Duodenal mucosa (tissue), 2 donors: ENCODE results near the gene SIX6.
"Not testable (repeated sequence)": the region's sequence is repeated elsewhere in the genome, so short reads cannot be mapped to it uniquely, and the experiment has no call there.

Experiments
- H3K27ac ChIP-seq: one replicate; pipeline ENCODE4 v1.7.0; 2013; ENCODE audit warnings: low read depth, low read length
- H3K27me3 ChIP-seq, 2 donors: one replicate each; pipeline ENCODE4 v1.7.0; 2013; ENCODE audit warnings: low read length in 2 of 2, control low read depth in 1 of 2; ENCODE audit not compliant: insufficient read depth in 2 of 2, control insufficient read depth in 1 of 2
- H3K36me3 ChIP-seq, 2 donors: one replicate each; pipeline ENCODE4 v1.7.0; 2013; ENCODE audit warnings: low read length in 2 of 2, control low read depth in 1 of 2; ENCODE audit not compliant: insufficient read depth in 2 of 2, control insufficient read depth in 1 of 2
- H3K4me1 ChIP-seq, 2 donors: one replicate each; pipeline ENCODE4 v1.7.0; 2013; ENCODE audit warnings: low read length in 2 of 2, control low read depth in 1 of 2; ENCODE audit not compliant: insufficient read depth in 2 of 2, control insufficient read depth in 1 of 2
- H3K4me3 ChIP-seq, 2 donors: one replicate each; pipeline ENCODE4 v1.7.0; 2013; ENCODE audit warnings: low read length in 2 of 2, low read depth in 1 of 2
- H3K9ac ChIP-seq, 2 donors: one replicate each; pipeline ENCODE4 v1.7.0; 2013; ENCODE audit warnings: low read length in 2 of 2, low read depth in 1 of 2
- H3K9me3 ChIP-seq, 2 donors: one replicate each; pipeline ENCODE4 v1.7.0; 2013; ENCODE audit warnings: low read length in 2 of 2, control low read depth in 1 of 2; ENCODE audit not compliant: control insufficient read depth in 1 of 2

SIX6 gene

GRCh38 chr14:60508707-60509437 lies at the start of gene SIX6:
Gene SIX6 (plus strand): TSS chr14:60509146. CDS start chr14:60509399, 253 bp downstream.
- Histone ChIP-seq H3K36me3 (no peaks in the 10 kb centered on the region), H3K4me1 (no peaks in the 10 kb centered on the region), H3K27ac (no peak within 1 kb of the TSS), H3K9me3 (no peaks in the 10 kb centered on the region), H3K9ac (no peak within 1 kb of the TSS), H3K27me3 (peaks cover 85 to 98% of the 10 kb centered on the region in 2 donors), H3K4me3 (no peak within 1 kb of the TSS)

GRCh38 chr14:60480248-60480647 lies 28.7 kb upstream of the SIX6 start:
- not testable (repeated sequence) for H3K27me3 ChIP-seq, H3K9ac ChIP-seq

GRCh38 chr14:60482743-60483142 lies 26.2 kb upstream of the SIX6 start:
- H3K36me3 ChIP-seq, result no peaks in the 10 kb centered on the region
- H3K4me3 ChIP-seq, result no peak overlapping the region
- peaks cover 0 to 2% of the 10 kb centered on the region in 2 donors for H3K9me3 ChIP-seq
- H3K27ac ChIP-seq, result no peak overlapping the region
- no peak overlapping the region for H3K9ac ChIP-seq
- H3K4me1 ChIP-seq, result no peaks in the 10 kb centered on the region
- H3K27me3 ChIP-seq, result peaks cover 14 to 31% of the 10 kb centered on the region in 2 donors

More at GRCh38 chr14:60480248-60480647, 28.7 kb upstream of the SIX6 start:
- not testable (repeated sequence) for H3K36me3 ChIP-seq, H3K4me1 ChIP-seq, H3K9me3 ChIP-seq, H3K27ac ChIP-seq, H3K4me3 ChIP-seq

- Histone ChIP-seq H3K36me3 (no peaks in the 10 kb centered on the region), H3K9me3 (peaks cover 0 to 2% of the 10 kb centered on the region in 2 donors), H3K4me3 (no peak overlapping the region), H3K9ac (no peak overlapping the region), H3K27me3 (peaks cover 14 to 31% of the 10 kb centered on the region in 2 donors), H3K27ac (no peak overlapping the region), H3K4me1 (no peaks in the 10 kb centered on the region)
Observed at GRCh38 chr14:60485057-60485597, 23.8 kb upstream of the SIX6 start.

GRCh38 chr14:60485598-60486251 lies 23.2 kb upstream of the SIX6 start, which contains the start of gene C14orf39:
Gene C14orf39 (minus strand): TSS chr14:60486063. CDS start chr14:60485078, 985 bp downstream.
- H3K36me3 ChIP-seq, result no peaks in the 10 kb centered on the region
- no peaks in the 10 kb centered on the region for H3K9me3 ChIP-seq
- H3K4me1 ChIP-seq, result no peaks in the 10 kb centered on the region
- no peak within 1 kb of the TSS for H3K9ac ChIP-seq
- no peak within 1 kb of the TSS for H3K4me3 ChIP-seq
- H3K27ac ChIP-seq, result no peak within 1 kb of the TSS
- peaks cover 14 to 34% of the 10 kb centered on the region in 2 donors for H3K27me3 ChIP-seq

- H3K27me3 ChIP-seq, result peaks cover 14 to 35% of the 10 kb centered on the region in 2 donors
- no peak overlapping the region for H3K9ac ChIP-seq
- H3K36me3 ChIP-seq, result no peaks in the 10 kb centered on the region
- no peaks in the 10 kb centered on the region for H3K4me1 ChIP-seq
- no peaks in the 10 kb centered on the region for H3K9me3 ChIP-seq
- no peak overlapping the region for H3K27ac ChIP-seq
- no peak overlapping the region for H3K4me3 ChIP-seq
Observed at GRCh38 chr14:60487211-60487610, 21.7 kb upstream of the SIX6 start.

- no peaks in the 10 kb centered on the region for H3K4me1 ChIP-seq
- H3K9ac ChIP-seq, result no peak overlapping the region
- H3K9me3 ChIP-seq, result no peaks in the 10 kb centered on the region
- no peak overlapping the region for H3K4me3 ChIP-seq
- no peak overlapping the region for H3K27ac ChIP-seq
- no peaks in the 10 kb centered on the region for H3K36me3 ChIP-seq
- H3K27me3 ChIP-seq, result peaks cover 14 to 35% of the 10 kb centered on the region in 2 donors
Observed at GRCh38 chr14:60488175-60488574, 20.8 kb upstream of the SIX6 start.

- Histone ChIP-seq H3K36me3 (no peaks in the 10 kb centered on the region), H3K4me1 (no peaks in the 10 kb centered on the region), H3K27ac (no peak overlapping the region), H3K27me3 (peaks cover 10 to 33% of the 10 kb centered on the region in 2 donors), H3K9ac (no peak overlapping the region), H3K4me3 (no peak overlapping the region), H3K9me3 (no peaks in the 10 kb centered on the region)
Observed at GRCh38 chr14:60490270-60490669, 18.7 kb upstream of the SIX6 start.

GRCh38 chr14:60495946-60496345 lies 13.0 kb upstream of the SIX6 start:
- Histone ChIP-seq H3K9ac (no peak overlapping the region), H3K27ac (no peak overlapping the region), H3K4me3 (no peak overlapping the region), H3K9me3 (no peaks in the 10 kb centered on the region), H3K4me1 (no peaks in the 10 kb centered on the region), H3K27me3 (peaks cover 0 to 7% of the 10 kb centered on the region in 2 donors), H3K36me3 (no peaks in the 10 kb centered on the region)

GRCh38 chr14:60502541-60502940 lies 6.4 kb upstream of the SIX6 start:
- Histone ChIP-seq H3K36me3 (no peaks in the 10 kb centered on the region), H3K27me3 (peaks cover 27 to 49% of the 10 kb centered on the region in 2 donors), H3K4me3 (no peak overlapping the region), H3K4me1 (no peaks in the 10 kb centered on the region), H3K9me3 (no peaks in the 10 kb centered on the region), H3K27ac (no peak overlapping the region), H3K9ac (no peak overlapping the region)
